ENCODE data around the gene TLCD1.

TLCD1 gene

GRCh38 chr17:28684963-28685362 lies 41.1 kb downstream of the TLCD1 start:
- H3K4me3 ChIP-seq (ENCODE audit: low read depth, low read length) = no peak overlapping the region
- no peak for DNase-seq (ENCODE audit: low read depth, low spot score)
- peak; percentile 11 for TF ChIP-seq CTCF (IDR thresholded peaks at IDR 0.05; ENCODE audit: low read depth, low read length)
- in situ Hi-C loops (cut with HindIII; ENCODE audit: low sequenced_read_pairs) = no loop called here

- no peak overlapping the region for H3K4me3 ChIP-seq (ENCODE audit: low read depth, low read length)
- TF ChIP-seq CTCF (IDR thresholded peaks at IDR 0.05; ENCODE audit: low read depth, low read length) = no peak
- in situ Hi-C loops (cut with HindIII; ENCODE audit: low sequenced_read_pairs) = no loop called here
- no peak for DNase-seq (ENCODE audit: low read depth, low spot score)
These were observed 43.4 kb downstream of the TLCD1 start for GRCh38 chr17:28682655-28683054.

- in situ Hi-C loops (cut with HindIII; ENCODE audit: low sequenced_read_pairs) = no loop called here
These were observed 50.1 kb downstream of the TLCD1 start for GRCh38 chr17:28675980-28676379.

GRCh38 chr17:28675490-28675889 lies 50.5 kb downstream of the TLCD1 start:
- in situ Hi-C loops (cut with HindIII; ENCODE audit: low sequenced_read_pairs) = no loop called here
- no peak for DNase-seq (ENCODE audit: low read depth, low spot score)
- TF ChIP-seq CTCF (IDR thresholded peaks at IDR 0.05; ENCODE audit: low read depth, low read length) = no peak
- no peak overlapping the region for H3K4me3 ChIP-seq (ENCODE audit: low read depth, low read length)

More at GRCh38 chr17:28675980-28676379, 50.1 kb downstream of the TLCD1 start:
- peak; percentile 28 for TF ChIP-seq CTCF (IDR thresholded peaks at IDR 0.05; ENCODE audit: low read depth, low read length)
- H3K4me3 ChIP-seq (ENCODE audit: low read depth, low read length) = no peak overlapping the region
- DNase-seq (ENCODE audit: low read depth, low spot score) = no peak
